ENCODE results near the gene C3AR1.
A peak's percentile ranks its signal among the peaks of the same experiment; 100 is the strongest.
"Not testable (repeated sequence)": the region's sequence is repeated elsewhere in the genome, so short reads cannot be mapped to it uniquely, and the experiment has no call there.

The C3AR1 gene

DNA sequence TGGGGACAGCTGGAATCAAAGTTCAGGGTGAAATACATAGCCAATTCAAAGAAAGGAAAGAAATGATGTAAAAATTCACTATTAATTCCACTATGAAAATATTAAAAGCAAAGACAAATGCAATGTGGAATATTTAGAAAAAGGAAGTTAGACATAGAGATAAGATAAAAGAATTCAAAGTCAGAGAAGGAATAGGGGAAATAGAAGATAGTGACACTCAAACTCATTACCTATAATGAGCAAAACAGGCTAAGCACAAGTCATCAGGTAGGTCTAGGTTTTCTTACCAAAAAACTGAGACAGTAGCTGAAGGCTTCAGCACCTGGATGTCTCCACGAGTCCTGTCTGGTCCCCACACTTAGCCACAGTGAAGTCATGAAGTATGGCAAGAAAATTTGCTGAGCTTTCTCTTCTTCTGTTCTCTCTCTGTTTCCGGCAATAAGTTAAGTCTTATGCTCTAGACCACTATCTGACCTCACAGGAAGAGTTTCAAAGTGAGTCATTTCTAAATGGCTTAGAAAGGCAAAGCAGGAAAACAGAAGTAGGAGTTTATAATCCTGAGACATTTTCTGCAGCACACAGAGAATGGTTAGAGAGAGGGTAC is at the start of gene C3AR1:
Gene C3AR1, minus strand, starts transcription at position 369 of the 604 bp plus-strand sequence. CDS start 6,174 bp downstream, outside the sequence.
- DNase-seq: no peak

DNA sequence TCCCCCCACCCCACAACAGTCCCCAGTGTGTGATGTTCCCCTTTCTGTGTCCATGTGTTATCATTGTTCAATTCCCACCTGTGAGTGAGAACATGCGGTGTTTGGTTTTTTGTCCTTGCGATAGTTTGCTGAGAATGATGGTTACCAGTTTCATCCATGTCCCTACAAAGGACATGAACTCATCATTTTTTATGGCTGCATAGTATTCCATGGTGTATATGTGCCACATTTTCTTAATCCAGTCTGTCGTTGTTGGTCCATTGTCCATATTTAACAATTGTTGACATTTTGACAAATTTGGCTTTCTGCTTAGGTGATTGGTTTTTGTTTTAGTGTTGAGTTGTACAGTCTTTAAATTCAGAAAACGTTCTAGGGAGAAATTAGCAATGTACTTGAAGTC is 47.0 kb upstream of the C3AR1 start:
- not testable (repeated sequence) for DNase-seq

DNA sequence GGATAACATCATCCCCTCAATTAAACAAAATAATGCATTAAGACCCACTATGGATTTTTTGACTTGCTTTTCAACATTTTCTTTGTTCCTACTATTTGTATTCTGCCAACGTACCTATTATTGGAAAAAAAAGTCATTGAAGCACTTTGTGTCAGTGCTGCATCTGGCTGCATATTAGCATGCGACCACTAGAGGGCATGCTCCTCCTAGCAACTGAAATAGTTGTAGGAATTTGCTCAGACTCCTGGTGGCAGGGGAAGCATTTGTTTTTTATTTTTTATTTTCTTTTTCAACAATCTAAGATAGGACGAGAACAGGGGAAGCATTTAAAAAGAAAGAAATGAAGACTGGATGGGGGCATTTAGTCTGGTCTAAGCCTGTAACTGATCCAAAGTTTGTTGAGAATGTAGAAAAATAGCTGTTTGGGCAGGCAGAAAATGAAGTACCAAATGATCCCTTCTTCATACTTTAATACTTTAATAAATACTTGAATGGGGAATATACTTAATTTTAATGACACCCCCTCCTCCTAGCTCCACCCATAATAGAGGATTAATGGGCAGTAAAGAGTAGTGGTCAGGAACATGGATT is 42.7 kb upstream of the C3AR1 start:
- DNase-seq: peak; percentile 54

DNA sequence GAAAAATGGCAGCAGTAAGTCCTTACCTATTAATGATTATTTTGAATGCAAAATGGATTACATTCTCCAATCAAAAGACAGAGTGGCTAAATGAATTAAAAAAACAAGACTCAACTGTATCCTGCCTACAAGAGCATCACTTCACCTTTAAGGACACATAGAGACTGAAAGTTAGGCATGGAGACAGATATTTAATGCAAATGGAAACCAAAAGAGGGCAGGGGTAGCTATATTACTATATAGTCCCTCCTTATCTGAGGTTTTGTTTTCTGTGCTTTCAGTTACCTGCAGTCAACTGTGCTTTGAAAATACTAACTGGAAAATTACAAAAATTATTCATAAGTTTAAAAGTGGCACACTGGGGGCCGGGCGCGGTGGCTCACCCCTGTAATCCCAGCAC is 33.1 kb upstream of the C3AR1 start:
- DNase-seq: no peak

DNA sequence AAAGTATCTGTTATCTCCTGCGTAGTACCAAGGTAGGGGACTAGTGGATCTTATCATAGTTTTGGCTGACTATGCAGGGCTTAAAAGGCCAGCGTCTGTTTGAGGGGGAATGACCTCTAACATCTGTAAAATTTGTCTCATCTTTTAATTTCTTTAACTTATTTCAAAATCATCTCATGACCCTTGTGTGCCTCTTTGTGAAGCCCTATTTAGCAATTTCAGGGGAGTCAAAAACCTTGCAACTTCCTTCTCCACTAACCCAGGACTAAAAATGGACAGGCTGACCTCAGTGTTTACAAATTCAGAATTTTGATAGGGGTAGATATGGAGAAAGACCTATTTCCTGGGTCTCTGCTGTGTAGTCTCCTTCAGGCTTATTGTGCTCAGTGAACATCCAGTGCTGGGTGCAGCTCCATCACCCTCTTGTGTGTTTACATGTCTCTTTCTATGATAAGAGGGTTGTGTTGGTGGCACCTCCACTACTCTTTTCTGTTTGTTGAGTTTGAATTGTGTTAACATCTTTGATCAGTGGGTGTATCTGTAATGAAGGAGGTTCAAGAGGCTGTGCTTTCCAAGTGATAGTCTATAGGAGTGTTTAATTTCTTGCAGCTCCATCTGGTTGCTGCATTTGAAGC is 30.2 kb upstream of the C3AR1 start:
- DNase-seq: no peak

- no peak for DNase-seq
Observed at GRCh38 chr12:8093291-8093690, 27.1 kb upstream of the C3AR1 start.

- DNase-seq: no peak
Observed at GRCh38 chr12:8089716-8090115, 23.6 kb upstream of the C3AR1 start.

DNA sequence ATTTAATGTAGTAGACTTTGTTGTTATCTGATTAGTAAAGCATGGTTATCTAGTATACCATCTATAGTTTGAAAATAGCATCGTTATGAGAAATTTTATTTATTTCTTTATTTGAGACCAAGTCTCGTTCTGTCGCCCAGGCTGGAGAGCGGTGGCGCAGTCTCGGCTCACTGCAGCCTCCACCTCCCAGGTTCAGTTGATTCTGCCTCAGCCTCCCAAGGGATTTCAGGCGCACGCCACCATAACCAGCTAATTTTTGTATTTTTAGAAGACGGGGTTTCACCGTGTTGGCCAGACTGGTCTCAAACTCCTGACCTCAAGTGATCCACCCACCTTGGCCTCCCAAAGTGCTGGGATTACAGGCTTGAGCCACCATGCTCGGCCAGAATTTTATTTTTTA is 23.1 kb upstream of the C3AR1 start:
- not testable (repeated sequence) for DNase-seq

DNA sequence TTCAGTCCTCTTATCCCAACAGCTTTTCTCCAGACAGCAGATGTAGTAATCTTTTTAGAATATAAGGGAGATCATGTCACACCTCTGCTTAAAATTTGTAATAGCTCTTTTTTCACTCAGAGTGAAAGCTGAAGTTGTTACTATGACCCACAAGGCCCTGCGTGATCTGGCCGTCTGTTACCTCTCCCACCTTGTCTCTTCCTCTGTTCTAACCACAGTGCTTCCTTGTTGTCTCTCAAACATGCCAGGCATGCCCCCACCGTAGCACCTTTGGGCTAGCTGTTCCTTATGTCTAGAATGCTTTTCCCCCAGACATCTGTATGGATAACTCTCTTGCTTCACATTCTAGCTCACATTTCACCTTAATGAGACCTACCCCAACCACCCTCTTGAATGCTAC is 22.4 kb upstream of the C3AR1 start:
- DNase-seq: no peak

DNA sequence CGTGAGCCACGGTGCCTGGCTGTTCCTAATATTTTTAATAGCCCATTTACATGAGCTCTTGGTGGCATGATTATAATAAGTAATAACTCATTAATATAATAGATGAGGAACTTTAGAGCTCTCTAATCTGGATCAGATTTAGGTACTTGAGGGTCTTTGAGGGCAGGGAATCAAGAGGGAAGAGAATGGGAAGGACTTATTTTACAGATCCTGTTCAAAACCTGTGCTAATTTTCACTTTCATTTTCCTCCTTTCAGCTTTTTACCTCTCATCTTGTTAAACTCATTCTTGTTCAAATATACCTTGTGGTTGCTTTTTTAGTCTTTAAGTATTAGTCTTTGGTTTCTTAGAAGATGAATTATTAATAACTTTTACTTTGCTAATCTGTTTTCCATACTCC is 21.5 kb upstream of the C3AR1 start:
- DNase-seq: no peak

DNA sequence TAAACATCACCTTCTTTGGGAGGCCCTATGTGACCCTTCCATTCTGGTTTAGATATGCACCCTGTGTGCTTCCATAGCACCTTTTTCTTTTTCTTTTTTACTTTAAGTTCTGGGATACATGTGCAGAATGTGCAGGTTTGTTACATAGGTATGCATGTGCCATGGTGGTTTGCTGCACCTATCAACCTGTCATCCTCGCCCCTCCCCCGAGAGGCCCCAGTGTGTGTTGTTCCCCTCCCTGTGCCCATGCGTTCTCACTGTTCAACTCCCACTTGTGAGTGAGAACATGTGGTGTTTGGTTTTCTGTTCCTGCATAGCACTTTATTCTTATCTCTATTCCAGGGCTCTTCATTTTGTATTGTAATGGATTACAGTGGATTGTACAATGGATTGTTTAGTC is 18.2 kb upstream of the C3AR1 start:
- DNase-seq: not testable (repeated sequence)

DNA sequence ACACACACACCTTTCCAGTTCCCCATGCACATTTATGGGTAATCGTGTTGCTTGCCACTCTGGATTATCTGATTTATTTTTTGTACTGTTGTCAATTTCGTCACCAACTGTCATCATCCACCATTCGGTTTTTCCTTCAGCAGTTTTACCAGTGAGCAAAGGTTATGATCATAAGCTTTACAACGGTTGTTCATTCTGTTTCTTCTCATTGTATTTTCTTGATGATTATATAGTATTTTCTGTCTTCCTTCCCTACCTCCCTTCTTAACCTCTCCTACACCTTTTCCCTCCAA is 16.6 kb upstream of the C3AR1 start:
- no peak for DNase-seq

DNA sequence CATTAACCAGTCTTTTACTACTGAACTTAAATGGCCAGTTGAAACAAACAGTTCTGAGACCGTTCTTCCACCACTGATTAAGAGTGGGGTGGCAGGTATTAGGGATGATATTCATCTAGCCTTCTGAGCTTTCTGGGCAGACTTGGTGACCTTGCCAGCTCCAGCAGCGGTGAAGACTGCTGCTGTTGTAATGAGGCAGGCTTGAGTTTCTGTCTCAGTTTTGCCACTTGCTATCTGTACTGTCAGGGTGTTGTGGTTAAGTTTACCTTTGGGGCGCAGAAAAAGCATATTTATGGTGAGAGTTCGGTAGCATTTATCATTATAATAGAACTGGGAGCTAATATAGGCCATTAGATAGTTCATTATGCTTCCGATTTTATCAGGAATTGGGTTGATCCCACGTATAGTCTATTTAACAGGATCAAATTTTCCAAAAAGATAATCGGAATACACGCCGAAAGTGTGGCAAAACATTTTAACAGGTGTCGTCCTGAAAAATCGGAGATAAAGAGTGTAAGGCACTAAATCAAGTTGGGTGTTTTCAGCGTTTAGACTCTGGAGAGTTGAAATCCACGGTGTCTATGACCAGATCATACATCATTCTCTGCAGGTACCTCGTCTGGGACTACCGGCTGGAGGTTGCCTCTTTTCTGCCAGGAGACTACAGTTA is 15.2 kb upstream of the C3AR1 start:
- no peak for DNase-seq

DNA sequence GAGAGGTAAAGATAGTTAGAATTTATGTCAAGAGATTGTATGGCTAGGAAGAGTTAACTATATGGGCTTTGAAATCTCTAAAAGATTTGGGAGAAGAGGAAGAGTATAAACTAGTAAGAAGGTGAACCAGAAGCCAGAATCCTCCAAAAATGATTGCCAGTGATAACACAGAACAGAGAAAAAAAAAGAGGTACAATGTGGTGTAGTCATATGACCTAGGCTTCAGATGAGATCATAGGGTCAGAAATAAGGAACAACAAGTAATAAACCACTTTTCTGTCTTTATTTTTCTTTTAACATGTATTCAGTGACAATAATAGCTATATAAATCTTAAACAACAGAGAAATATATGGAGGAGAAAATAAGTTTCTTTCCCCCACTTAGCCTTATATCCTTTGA is 14.0 kb upstream of the C3AR1 start:
- DNase-seq: no peak

GRCh38 chr12:8078916-8079315 is 12.8 kb upstream of the C3AR1 start:
- no peak for DNase-seq

DNA sequence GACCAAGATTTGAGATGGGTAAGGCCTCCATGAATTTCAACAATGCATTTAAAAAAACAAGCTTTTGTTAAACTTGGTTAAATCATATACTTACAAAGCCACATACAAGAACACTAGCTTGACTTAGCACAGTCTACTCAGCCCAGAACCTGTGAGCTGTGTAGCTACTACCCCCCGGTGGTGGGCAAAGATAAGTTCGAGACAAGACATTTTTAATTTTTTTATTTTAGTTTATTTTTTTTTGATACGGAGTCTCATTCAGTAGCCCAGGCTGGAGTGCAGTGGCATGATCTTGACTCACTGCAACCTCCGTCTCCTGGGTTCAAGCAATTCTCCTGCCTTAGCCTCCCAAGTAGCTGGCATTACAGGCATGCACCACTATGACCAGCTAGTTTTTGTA is 12.2 kb upstream of the C3AR1 start:
- no peak for DNase-seq

GRCh38 chr12:8077207-8077606 is 11.0 kb upstream of the C3AR1 start:
- peak; percentile 10 for DNase-seq

GRCh38 chr12:8076366-8076765 is 10.2 kb upstream of the C3AR1 start:
- DNase-seq: no peak

GRCh38 chr12:8075935-8076334 is 9.8 kb upstream of the C3AR1 start:
- no peak for DNase-seq

DNA sequence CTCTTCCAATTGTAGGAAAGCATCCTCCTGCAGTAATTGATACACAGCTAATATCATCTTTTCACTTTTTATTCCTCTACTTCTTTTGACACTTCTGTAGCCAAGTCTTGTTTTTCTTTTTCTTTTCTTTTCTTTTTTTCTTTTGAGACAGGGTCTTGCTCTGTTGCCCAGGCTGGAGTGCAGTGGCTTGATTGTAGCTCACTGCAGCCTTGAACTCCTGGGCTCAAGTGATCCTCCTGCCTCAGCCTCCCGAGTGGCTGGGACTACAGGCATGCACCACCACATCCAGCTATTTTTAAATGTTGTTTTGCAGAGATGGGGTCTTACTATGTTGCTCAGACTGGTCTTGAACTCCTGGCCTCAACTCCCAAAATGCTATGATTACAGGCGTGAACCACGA is 5.7 kb upstream of the C3AR1 start:
- not testable (repeated sequence) for DNase-seq

DNA sequence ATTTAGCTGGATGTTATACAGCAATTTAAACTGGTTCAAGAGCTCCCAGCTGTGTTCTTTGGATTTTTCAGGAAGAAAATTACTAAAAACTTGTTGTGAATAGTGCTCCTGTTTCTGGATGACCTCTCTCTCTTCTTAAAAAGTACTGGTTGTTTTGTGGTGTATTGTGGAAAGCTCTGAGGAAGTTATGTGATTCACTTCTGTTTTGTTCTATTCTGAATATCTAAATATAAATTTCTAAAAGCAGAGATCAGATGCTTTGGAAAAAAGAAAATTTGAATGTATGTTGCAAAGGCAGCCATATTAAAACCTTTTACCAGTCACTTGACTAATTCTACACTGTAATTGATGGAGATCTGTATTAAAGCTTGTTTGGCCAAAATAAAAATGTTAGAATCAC is 3.4 kb upstream of the C3AR1 start:
- no peak for DNase-seq

GRCh38 chr12:8064131-8064530 is 2.0 kb downstream of the C3AR1 start:
- no peak for DNase-seq

DNA sequence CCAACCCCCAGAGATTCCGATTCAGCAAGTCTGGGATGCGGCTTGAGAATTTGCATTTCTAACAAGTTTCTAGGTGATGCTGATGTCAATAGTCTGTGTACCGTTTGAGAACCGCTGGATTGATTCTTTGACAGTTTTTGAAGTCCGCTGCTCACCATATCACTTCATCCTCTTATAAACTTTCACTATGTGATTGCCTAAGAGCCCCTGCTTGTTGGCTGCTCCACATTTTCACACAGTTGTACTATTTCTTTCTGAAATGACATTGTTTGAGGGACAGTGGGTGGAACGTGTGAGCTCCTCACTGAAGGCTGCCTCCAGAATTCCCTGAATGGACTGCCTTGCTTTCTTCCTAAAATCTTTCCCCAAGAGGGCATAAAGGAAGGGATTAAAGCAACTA is 7.7 kb downstream of the C3AR1 start:
- no peak for DNase-seq

DNA sequence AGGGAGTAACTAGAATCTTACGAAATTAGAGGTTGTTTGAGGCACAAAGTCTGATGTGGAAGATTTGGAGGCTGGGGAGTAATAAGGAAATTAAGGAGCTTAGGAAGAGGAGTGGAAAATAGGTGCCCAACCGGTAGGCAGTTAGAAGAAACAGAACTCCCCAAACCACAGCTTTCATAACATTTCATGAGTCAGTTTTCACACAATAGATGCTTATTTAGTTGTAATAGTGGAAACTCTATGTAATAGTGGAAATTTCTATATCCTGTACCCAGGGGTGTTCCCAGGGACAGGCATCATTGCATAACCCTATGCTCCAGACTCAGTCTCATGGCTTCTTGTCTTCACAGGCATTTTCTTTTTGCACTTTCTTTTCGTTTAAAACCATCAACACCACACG is 8.3 kb downstream of the C3AR1 start:
- DNase-seq: no peak

All from T1000 (cell line).